ENCODE data around the gene UBE2M.

UBE2M gene

DNA sequence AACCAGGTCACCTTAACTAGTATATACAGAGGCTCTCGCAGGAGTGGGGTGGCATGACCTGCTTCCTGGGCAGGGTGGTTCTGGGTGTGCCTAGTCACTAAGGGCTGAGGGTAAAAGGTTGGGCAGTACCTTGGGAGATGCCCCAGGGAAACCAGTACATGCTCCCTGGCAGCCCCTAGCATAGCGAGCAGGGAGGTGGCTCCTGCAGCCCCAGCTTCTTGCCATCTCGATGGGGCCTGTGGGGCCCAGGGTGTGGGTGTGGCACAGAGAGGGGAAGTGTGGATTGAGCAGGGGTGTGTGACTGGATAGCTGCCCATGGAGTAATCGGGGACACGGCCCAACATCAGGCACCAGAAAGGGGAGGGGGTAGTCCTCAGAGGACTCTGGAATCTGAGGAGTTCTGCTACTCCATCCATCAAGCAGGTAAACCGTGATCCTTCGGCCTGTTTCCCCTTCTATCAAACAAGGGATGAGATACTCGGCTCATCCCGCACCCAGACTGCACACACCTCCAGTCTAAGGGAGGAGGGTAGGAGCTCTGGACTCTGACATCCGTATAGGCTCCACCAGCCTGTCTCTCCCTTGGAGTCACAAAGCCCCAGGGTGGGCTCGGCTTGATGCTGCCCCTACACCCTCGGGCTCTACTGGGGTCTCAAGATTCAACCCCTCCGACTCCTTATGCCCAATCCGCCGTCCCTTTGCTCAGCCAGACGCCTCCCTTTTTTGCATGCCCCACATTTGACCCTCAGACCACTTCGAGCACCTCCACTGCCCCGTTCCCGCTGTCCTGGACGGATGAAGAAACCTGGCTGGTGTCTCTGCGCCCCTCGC, 39.9 kb downstream of the UBE2M start:
- TF ChIP-seq GATA2 (IDR thresholded peaks at IDR 0.05; ENCODE audit: low read depth, low read length) (no peak), GATA3 (IDR thresholded peaks at IDR 0.05; ENCODE audit: low read depth, low read length) (no peak)

DNA sequence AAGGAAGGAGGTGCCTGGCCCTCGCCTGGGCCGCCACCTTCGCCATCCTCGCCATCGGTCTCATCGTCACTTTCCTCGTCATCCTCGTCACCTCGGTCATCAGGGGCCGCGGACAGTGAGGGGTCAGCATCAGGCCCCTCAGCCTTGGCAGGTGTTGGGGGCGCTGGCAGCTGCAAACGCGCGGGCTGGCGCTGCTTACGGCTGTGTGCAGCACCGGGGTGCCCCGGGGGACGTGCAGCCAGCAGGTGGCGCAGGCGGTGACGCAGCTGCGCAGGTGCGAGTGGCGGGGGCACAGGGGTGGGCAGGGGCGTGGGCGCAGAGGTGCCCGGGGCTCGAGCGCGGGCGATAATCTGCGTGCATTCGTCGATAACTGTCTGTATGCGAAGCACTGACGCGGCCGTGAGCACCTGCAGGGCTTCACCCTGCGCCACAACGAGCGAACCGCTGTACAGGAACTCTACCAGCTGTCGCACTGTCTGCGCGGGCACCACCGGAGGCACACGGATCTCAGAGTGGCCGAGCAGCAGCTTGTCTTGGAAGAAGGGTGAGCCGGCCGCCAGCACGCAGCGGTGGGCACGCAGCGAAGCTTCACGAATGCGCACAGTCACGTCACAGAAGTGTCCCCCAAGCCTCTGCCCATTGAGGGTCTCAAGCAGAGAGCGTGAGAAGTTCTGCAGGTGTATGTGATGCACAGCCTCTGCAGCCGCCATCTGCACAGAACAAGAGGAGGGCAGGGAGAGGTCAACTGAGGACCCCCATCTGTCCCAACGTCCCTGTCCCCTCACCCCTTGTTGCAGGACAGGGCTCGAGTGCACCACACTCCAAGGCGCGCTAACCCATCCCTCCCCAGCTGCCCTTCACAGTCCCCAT, 41.2 kb downstream of the UBE2M start:
- TF ChIP-seq GATA2 (IDR thresholded peaks at IDR 0.05; ENCODE audit: low read depth, low read length), result no peak
- TF ChIP-seq GATA3 (IDR thresholded peaks at IDR 0.05; ENCODE audit: low read depth, low read length), result no peak

- no peak for TF ChIP-seq GATA2 (IDR thresholded peaks at IDR 0.05; ENCODE audit: low read depth, low read length)
- no peak for TF ChIP-seq GATA3 (IDR thresholded peaks at IDR 0.05; ENCODE audit: low read depth, low read length)
These were observed 42.1 kb downstream of the UBE2M start for GRCh38 chr19:58516246-58516836.

DNA sequence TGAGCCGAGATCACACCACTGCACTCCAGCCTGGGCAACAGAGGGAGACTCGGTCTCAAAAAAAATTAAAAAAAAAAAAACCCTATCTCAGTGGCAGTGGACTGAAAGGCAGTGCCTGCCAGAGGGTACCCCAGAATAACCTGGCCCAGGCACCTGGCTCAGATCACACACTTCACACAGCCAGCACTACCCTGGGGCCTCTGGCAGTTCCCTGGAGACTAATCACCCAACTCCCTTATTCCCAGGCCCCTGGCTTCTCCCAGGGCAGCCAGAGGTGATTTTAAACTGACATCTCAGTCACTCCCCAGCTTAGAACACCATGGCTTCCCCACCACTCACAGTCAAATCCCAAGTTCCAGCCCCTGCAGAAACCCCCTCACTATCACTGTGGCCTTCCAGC, 43.2 kb downstream of the UBE2M start:
- TF ChIP-seq GATA2 (IDR thresholded peaks at IDR 0.05; ENCODE audit: low read depth, low read length), result no peak
- no peak for TF ChIP-seq GATA3 (IDR thresholded peaks at IDR 0.05; ENCODE audit: low read depth, low read length)

DNA sequence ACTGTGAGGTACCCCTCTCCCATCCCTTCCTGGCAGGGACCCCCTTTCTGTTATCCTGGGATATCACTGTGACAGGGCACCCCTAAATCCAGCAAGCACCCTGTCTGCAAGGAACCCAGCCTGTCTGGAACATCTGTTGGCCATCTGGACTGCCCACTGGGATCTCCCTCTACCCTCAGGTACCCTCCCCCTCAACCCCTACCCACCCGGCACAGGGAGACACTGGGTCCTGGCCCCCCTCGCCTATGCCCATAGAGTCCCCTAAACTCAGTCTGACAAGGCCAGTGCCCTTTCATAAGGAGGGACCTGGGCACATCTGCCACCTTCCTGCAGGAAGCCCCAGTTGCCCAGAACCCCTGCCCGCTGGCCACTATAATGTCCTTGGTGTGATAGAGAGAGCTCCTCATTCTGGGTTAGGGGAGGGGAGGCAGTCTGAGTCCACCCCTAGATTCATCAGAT, 43.8 kb downstream of the UBE2M start:
- TF ChIP-seq GATA3 (IDR thresholded peaks at IDR 0.05; ENCODE audit: low read depth, low read length) (no peak), GATA2 (IDR thresholded peaks at IDR 0.05; ENCODE audit: low read depth, low read length) (no peak)

DNA sequence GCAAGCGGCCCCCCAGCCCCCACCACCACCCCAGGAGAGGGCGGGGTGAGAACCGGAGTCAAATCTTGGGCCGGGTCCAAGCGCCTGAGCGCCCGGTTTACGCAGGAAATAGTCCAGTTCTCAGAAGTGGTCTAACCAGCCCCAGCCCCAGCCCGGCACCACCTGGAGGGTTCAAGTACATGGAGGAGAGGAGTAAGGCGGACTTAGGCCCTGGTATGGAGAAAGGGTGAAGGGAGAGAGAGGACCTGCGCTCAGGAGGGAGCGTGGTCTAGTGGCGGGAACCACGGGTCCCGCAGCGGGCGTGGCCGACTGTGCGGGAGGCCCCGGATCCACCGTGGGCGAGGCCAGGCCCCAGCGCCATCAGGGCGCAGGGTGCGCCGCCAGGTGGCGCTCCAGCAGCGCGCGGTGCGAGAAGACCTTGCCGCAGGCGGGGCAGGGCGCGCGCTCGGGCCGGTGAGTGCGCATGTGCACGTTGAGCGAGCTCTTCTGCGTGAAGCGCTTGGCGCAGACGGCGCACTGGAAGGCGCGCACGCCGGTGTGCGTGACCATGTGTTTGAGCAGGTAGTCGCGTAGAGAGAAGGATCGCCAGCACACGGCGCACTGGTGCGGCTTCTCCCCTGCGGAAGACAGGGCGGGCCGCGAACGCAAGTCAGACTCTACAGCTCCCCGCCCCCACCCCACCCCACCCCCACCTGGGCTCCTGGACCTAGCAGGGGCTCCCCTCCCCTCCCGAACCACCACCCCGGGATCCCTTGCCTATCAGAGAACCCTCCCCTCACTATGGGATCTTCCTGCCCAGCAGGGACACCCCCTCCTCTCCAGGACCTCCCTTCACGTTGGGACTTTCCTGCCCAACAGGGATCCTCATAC, 44.5 kb downstream of the UBE2M start:
- TF ChIP-seq GATA2 (IDR thresholded peaks at IDR 0.05; ENCODE audit: low read depth, low read length), result no peak
- TF ChIP-seq GATA3 (IDR thresholded peaks at IDR 0.05; ENCODE audit: low read depth, low read length), result no peak

GRCh38 chr19:58513213-58513693, 45.2 kb downstream of the UBE2M start:
- TF ChIP-seq GATA2 (IDR thresholded peaks at IDR 0.05; ENCODE audit: low read depth, low read length), result no peak
- TF ChIP-seq GATA3 (IDR thresholded peaks at IDR 0.05; ENCODE audit: low read depth, low read length), result no peak

DNA sequence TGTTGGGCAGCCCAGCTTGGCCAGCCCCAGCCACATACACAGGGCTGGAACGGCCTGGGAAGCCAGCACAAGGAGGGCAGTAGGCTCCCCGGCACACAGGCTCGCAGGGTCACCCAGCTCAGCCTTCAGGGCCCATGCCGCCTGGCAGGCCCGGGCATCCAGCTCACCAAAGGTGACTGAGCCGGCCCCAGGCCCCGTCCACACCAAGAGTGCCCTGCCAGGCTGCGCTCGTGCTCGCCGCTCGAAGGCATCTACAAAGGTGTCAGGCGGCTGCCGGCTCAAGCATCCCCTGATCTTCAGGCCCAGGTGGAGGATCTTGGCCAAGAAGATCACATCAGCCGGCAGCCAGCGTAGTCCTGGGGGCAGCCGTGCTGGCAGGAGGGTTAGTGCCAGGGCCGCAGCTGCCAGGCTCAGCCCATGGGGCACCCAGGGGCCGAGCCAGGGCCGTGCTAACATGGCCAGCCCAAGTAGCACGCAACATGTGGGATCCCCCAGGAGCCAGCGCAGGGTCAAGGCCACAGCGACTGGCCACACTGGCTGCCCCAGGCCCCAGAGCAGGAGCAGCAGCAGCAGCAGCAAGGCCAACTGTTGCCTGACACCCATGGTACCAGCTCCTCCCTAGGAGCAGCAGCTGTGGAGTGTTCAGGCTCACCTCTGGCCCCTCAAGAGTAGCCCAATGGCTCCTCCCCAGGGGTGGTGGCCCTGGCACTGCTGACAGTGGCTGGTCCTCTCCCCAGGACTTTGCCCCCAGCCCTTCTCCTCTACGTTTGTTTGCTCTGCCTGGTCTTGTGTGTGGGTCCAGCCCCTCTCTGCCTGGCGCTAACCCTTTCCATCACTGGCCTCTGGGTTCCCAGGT, 46.8 kb downstream of the UBE2M start, which contains the start of gene SLC27A5:
Gene SLC27A5, minus strand, starts transcription at position 640 of the 856 bp plus-strand sequence. Its CDS starts 37 bp downstream, at position 603.
- TF ChIP-seq GATA3 (IDR thresholded peaks at IDR 0.05; ENCODE audit: low read depth, low read length) (no peak), GATA2 (IDR thresholded peaks at IDR 0.05; ENCODE audit: low read depth, low read length) (no peak)

GRCh38 chr19:58510084-58510862, 48.1 kb downstream of the UBE2M start:
- TF ChIP-seq GATA2 (IDR thresholded peaks at IDR 0.05; ENCODE audit: low read depth, low read length) (no peak), GATA3 (IDR thresholded peaks at IDR 0.05; ENCODE audit: low read depth, low read length) (no peak)

DNA sequence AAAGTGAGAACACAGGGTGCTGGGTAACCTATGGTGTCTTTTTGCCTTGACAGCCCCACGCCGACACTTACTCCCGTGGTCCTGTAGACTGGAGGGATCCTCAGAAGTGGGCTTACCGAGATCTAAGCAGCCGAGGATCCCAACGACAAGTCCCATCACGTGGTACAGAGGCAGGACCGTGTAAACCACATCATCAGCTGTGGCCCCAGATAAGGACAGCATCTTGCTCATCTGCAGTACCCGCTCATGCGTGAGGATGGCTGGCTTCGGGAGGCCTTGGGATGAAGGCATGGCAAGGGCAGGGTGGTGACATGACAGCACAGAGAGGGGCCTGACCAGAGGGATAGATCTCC, 48.7 kb downstream of the UBE2M start:
- TF ChIP-seq GATA2 (IDR thresholded peaks at IDR 0.05; ENCODE audit: low read depth, low read length), result no peak
